Erythroblast (primary cell): ENCODE measurements around the gene CRHR2.

Experiments used
- GATA1 ChIP-seq: IDR thresholded peaks from 2 replicates; pipeline ENCODE4 v1.6.1; 2011; ENCODE audit warnings: low read depth, mild to moderate bottlenecking, control low read depth, low read length, moderate library complexity
- POLR2A ChIP-seq: IDR thresholded peaks from 2 replicates; pipeline ENCODE4 v1.6.1; 2011; ENCODE audit warnings: mild to moderate bottlenecking, low read length

GRCh38 chr7:30645661-30646060, 36.6 kb downstream of the CRHR2 start:
- TF ChIP-seq POLR2A, result no peak
- no peak for TF ChIP-seq GATA1
